Epithelial cell of esophagus (primary cell): ENCODE results near the gene PTPRO.

Experiments
- DNase-seq: peaks from one replicate; pipeline ENCODE4 v3.0.0; 2010; ENCODE audit warnings: low read depth
- H3K4me3 ChIP-seq: 2 replicates; pipeline ENCODE4 v1.5.1; 2011; ENCODE audit warnings: mild to moderate bottlenecking, low read length, control low read depth
- TF ChIP-seq, protein P1 (sequence below): IDR thresholded peaks from 2 replicates; pipeline ENCODE4 v1.5.1; 2011; ENCODE audit warnings: low read depth, mild to moderate bottlenecking, low read length, control low read depth, inconsistent platforms; ENCODE audit not compliant: insufficient read depth; ENCODE audit errors: missing control alignments

The PTPRO gene

GRCh38 chr12:15407025-15407424, 84.7 kb downstream of the PTPRO start:
- no peak overlapping the region for H3K4me3 ChIP-seq
- TF ChIP-seq, protein P1, sequence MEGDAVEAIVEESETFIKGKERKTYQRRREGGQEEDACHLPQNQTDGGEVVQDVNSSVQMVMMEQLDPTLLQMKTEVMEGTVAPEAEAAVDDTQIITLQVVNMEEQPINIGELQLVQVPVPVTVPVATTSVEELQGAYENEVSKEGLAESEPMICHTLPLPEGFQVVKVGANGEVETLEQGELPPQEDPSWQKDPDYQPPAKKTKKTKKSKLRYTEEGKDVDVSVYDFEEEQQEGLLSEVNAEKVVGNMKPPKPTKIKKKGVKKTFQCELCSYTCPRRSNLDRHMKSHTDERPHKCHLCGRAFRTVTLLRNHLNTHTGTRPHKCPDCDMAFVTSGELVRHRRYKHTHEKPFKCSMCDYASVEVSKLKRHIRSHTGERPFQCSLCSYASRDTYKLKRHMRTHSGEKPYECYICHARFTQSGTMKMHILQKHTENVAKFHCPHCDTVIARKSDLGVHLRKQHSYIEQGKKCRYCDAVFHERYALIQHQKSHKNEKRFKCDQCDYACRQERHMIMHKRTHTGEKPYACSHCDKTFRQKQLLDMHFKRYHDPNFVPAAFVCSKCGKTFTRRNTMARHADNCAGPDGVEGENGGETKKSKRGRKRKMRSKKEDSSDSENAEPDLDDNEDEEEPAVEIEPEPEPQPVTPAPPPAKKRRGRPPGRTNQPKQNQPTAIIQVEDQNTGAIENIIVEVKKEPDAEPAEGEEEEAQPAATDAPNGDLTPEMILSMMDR, result no peak
- no peak for DNase-seq

DNA sequence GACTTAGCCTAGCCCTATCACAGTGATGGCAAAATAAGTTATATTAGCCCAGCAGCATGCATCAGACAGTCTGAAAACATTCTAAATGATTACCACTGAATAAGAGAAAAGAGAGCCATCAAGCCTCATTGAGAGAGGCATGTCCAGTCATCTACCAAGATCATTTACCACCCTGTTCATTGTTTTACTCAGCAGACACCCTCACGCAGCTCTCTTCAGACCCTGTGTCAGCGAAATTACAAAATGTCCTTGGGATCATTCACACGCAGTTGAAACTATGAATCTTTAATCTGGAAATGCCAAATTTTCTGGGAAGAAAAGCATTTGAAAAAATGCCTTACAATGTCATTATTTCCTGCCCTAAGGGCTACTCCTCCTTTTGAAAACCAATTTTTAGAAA, 89.5 kb downstream of the PTPRO start:
- DNase-seq, result no peak
- no peak overlapping the region for H3K4me3 ChIP-seq
- TF ChIP-seq, protein P1, result no peak

DNA sequence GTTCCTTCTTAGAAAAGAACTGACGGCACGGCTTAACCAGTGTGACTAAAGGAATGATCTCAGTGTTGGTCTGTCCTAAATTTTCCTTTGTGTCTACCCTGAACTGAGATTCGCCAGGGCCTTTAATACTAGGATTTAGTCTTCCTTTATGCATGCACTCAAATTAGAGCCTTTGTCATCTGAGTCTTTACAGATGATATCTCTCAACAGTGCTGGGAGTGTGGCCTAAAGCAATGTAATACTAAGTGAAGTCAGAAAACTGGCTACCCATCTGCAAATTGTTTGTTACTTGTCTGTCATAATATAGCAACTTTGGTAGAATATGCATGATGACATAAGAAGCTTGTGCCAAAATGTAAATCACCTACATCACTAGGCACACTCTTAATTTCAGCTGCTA, 95.4 kb downstream of the PTPRO start:
- no peak for DNase-seq
- H3K4me3 ChIP-seq, result no peak overlapping the region
- TF ChIP-seq, protein P1, result no peak

- no peak overlapping the region for H3K4me3 ChIP-seq
- peak; percentile 77 for DNase-seq
- TF ChIP-seq, protein P1, result no peak
Measured at GRCh38 chr12:15423629-15424028, 101.3 kb downstream of the PTPRO start.

GRCh38 chr12:15427913-15428312, 105.6 kb downstream of the PTPRO start:
- DNase-seq, result peak; percentile 82
- TF ChIP-seq, protein P1, result no peak
- no peak overlapping the region for H3K4me3 ChIP-seq

GRCh38 chr12:15428632-15429031, 106.3 kb downstream of the PTPRO start:
- TF ChIP-seq, protein P1, result peak; percentile 9
- no peak for DNase-seq

GRCh38 chr12:15429262-15429661, 107.0 kb downstream of the PTPRO start:
- no peak overlapping the region for H3K4me3 ChIP-seq
- peak; percentile 34 for DNase-seq
- TF ChIP-seq, protein P1, result no peak

More at GRCh38 chr12:15428632-15429031, 106.3 kb downstream of the PTPRO start:
- no peak overlapping the region for H3K4me3 ChIP-seq
